Stomach (tissue), 4 donors: ENCODE results near the gene ENOX1.

ENCODE experiments used
- POLR2A ChIP-seq, 4 donors: fragments of 450-650 bp; IDR thresholded peaks; one replicate each; pipeline ENCODE4 v1.6.1; 2016; ENCODE audit warnings: antibody characterized with exemption in 4 of 4, control low read depth in 2 of 4, mild to moderate bottlenecking in 1 of 4, moderate library complexity in 1 of 4
- TF ChIP-seq, protein P1 (sequence below), 7 experiments: fragments of 450-650 bp in 4 of 7; fragments of 200-600 bp in 3 of 7; sonication (generic) in 3 of 7; IDR thresholded peaks; one replicate each; pipeline ENCODE4 v1.5.1; 2016 to 2019; ENCODE audit warnings: antibody characterized with exemption in 7 of 7, control low read depth in 2 of 7, mild to moderate bottlenecking in 1 of 7

GRCh38 chr13:43686557-43686956 is 100.2 kb downstream of the ENOX1 start:
- TF ChIP-seq POLR2A (IDR thresholded peaks at IDR 0.05), result no peak
- TF ChIP-seq, protein P1, sequence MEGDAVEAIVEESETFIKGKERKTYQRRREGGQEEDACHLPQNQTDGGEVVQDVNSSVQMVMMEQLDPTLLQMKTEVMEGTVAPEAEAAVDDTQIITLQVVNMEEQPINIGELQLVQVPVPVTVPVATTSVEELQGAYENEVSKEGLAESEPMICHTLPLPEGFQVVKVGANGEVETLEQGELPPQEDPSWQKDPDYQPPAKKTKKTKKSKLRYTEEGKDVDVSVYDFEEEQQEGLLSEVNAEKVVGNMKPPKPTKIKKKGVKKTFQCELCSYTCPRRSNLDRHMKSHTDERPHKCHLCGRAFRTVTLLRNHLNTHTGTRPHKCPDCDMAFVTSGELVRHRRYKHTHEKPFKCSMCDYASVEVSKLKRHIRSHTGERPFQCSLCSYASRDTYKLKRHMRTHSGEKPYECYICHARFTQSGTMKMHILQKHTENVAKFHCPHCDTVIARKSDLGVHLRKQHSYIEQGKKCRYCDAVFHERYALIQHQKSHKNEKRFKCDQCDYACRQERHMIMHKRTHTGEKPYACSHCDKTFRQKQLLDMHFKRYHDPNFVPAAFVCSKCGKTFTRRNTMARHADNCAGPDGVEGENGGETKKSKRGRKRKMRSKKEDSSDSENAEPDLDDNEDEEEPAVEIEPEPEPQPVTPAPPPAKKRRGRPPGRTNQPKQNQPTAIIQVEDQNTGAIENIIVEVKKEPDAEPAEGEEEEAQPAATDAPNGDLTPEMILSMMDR (IDR thresholded peaks at IDR 0.05), result no peak
